Activated T-cell treated with anti-CD3 and anti-CD28 coated beads, Interleukin-2, amount 50 U/mL, for 4 hours (primary cell): Measurements from ENCODE around the gene KLHDC1. TPM values are rescaled to one million over a fixed set of nuclear protein-coding genes. Genes with fewer than 3 reads are reported as not detected.

Experiments used
- ATAC-seq, 2 donors: fragments of 200-7000 bp; cut with Tn5 transposase; one replicate each; pipeline ENCODE4 v1.10.0; 2021
- DNase-seq: peaks from one replicate; pipeline ENCODE4 v3.0.0-alpha.2; 2020
- H3K27me3 Mint-ChIP-seq: one replicate; pipeline ENCODE4 v1.8.0; 2021; ENCODE audit warnings: low read depth, mixed read lengths
- H3K36me3 Mint-ChIP-seq: one replicate; pipeline ENCODE4 v1.8.0; 2022; ENCODE audit warnings: mixed read lengths; ENCODE audit not compliant: insufficient read depth
- H3K4me1 Mint-ChIP-seq: one replicate; pipeline ENCODE4 v1.8.0; 2021; ENCODE audit warnings: low read depth, mixed read lengths
- H3K4me3 Mint-ChIP-seq: one replicate; pipeline ENCODE4 v1.8.0; 2021; ENCODE audit warnings: mild to moderate bottlenecking, moderate library complexity, mixed read lengths
- H3K9me3 Mint-ChIP-seq: one replicate; pipeline ENCODE4 v1.8.0; 2021; ENCODE audit warnings: mixed read lengths
- total RNA-seq, 3 donors: library from RNA; stranded (reverse); gene quantifications; one replicate each; pipeline ENCODE4 v1.2.1, GENCODE V29; 2021

KLHDC1 gene
- total RNA-seq, 3 donors from 2014 or later: 0.57 to 1.8 (median 1.2) TPM

- DNase-seq (no peak), ATAC-seq (no peak)
- H3K27me3 Mint-ChIP-seq: no peaks in the 10 kb centered on the region
- H3K36me3 Mint-ChIP-seq: peaks cover 34% of the 10 kb centered on the region
- H3K9me3 Mint-ChIP-seq: no peaks in the 10 kb centered on the region
- no peak overlapping the region for H3K4me3 Mint-ChIP-seq
- H3K4me1 Mint-ChIP-seq: no peaks in the 10 kb centered on the region
These were observed 90.6 kb downstream of the KLHDC1 start for GRCh38 chr14:49783394-49784014.

- no peak overlapping the region for H3K4me3 Mint-ChIP-seq
- DNase-seq: no peak
- ATAC-seq: no peak
- H3K27me3 Mint-ChIP-seq: no peaks in the 10 kb centered on the region
- H3K9me3 Mint-ChIP-seq: no peaks in the 10 kb centered on the region
- H3K4me1 Mint-ChIP-seq: no peaks in the 10 kb centered on the region
- H3K36me3 Mint-ChIP-seq: peaks cover 27% of the 10 kb centered on the region
These were observed 93.4 kb downstream of the KLHDC1 start for GRCh38 chr14:49786315-49786714.

- ATAC-seq: no peak
- H3K9me3 Mint-ChIP-seq: no peaks in the 10 kb centered on the region
- H3K36me3 Mint-ChIP-seq: peaks cover 33% of the 10 kb centered on the region
- H3K4me1 Mint-ChIP-seq: no peaks in the 10 kb centered on the region
- DNase-seq: no peak
- H3K4me3 Mint-ChIP-seq: no peak overlapping the region
- no peaks in the 10 kb centered on the region for H3K27me3 Mint-ChIP-seq
These were observed 99.7 kb downstream of the KLHDC1 start for GRCh38 chr14:49792618-49793017.

GRCh38 chr14:49796025-49796424, 103.1 kb downstream of the KLHDC1 start:
- DNase-seq (no peak), ATAC-seq (no peak)
- no peaks in the 10 kb centered on the region for H3K4me1 Mint-ChIP-seq
- H3K36me3 Mint-ChIP-seq: peaks cover 42% of the 10 kb centered on the region
- no peaks in the 10 kb centered on the region for H3K27me3 Mint-ChIP-seq
- H3K4me3 Mint-ChIP-seq: no peak overlapping the region
- no peaks in the 10 kb centered on the region for H3K9me3 Mint-ChIP-seq

Other genes starting within 250 kb of the KLHDC1 start
- 1,000 to 10,000 TPM; 2,303 to 2,539 (median 2,513) TPM for gene RPS29, start 106.7 kb upstream of the KLHDC1 start, total RNA-seq
- 10 to 100 TPM; 37.1 to 43.2 (median 42.2) TPM for gene LRR1, start 94.2 kb upstream of the KLHDC1 start, total RNA-seq
- gene RPL36AL, start 72.5 kb upstream of the KLHDC1 start, total RNA-seq: 100 to 1,000 TPM; 294 to 316 (median 301) TPM
- gene MGAT2, start 72.3 kb upstream of the KLHDC1 start, total RNA-seq: 10 to 100 TPM; 53.8 to 55.0 (median 54.6) TPM
- 10 to 100 TPM; 17.0 to 18.9 (median 17.3) TPM for gene DNAAF2, start 57.9 kb upstream of the KLHDC1 start, total RNA-seq
- gene POLE2, start 4.9 kb upstream of the KLHDC1 start, total RNA-seq: 10 to 100 TPM; 23.8 to 33.1 (median 31.7) TPM
- gene KLHDC2, start 75.0 kb downstream of the KLHDC1 start, total RNA-seq: 10 to 100 TPM; 19.0 to 23.4 (median 22.5) TPM
- gene NEMF, start 159.7 kb downstream of the KLHDC1 start, total RNA-seq: 10 to 100 TPM; 53.0 to 54.0 (median 53.2) TPM
- 100 to 1,000 TPM; 134 to 148 (median 143) TPM for gene ARF6, start 200.0 kb downstream of the KLHDC1 start, total RNA-seq